Spinal cord (tissue), 10 donors: ENCODE measurements around the gene RFTN2. TPM values are rescaled to one million over a fixed set of nuclear protein-coding genes. Genes with fewer than 3 reads are reported as not detected.

Source experiments
- DNase-seq, 6 donors: peaks; one replicate each; pipeline versions ENCODE4 v3.0.0 to v3.0.0-alpha.2; 2013 to 2015; ENCODE audit warnings: low spot score in 6 of 6, low read depth in 4 of 6
- H3K27ac ChIP-seq: one replicate; pipeline ENCODE4 v1.5.1; 2013; ENCODE audit warnings: low read depth, low read length, control low read depth
- H3K27me3 ChIP-seq: one replicate; pipeline ENCODE4 v1.6.1; 2013; ENCODE audit warnings: low read length; ENCODE audit not compliant: control insufficient read depth, insufficient read depth
- H3K36me3 ChIP-seq: one replicate; pipeline ENCODE4 v1.6.1; 2013; ENCODE audit warnings: low read length; ENCODE audit not compliant: control insufficient read depth, insufficient read depth
- H3K4me1 ChIP-seq: one replicate; pipeline ENCODE4 v1.6.1; 2013; ENCODE audit warnings: low read length; ENCODE audit not compliant: control insufficient read depth, insufficient read depth
- H3K4me3 ChIP-seq: one replicate; pipeline ENCODE4 v1.5.1; 2013; ENCODE audit warnings: low read depth, low read length, control low read depth
- H3K9me3 ChIP-seq: one replicate; pipeline ENCODE4 v1.6.1; 2013; ENCODE audit warnings: low read length; ENCODE audit not compliant: control insufficient read depth, insufficient read depth
- WGBS: methylation state at CpG from one replicate; pipeline ENCODE4 v1.1.5; 2013; ENCODE audit warnings: missing lambda C conversion rate; ENCODE audit not compliant: insufficient coverage; 5-methylcytosine and 5-hydroxymethylcytosine counted together
- polyA plus RNA-seq, 2 donors: library from polyadenylated mRNA; unstranded; fragments of 120-200 nt; gene quantifications; one replicate each; pipeline ENCODE4 v1.2.1, GENCODE V29; 2013; ENCODE audit not compliant: insufficient read length in 2 of 2
- total RNA-seq, 2 donors: library from RNA; depleted of rRNA in 1 of 2; stranded (reverse); fragments of 120-200 nt in 1 of 2; fragments of >200 nt in 1 of 2; gene quantifications; one replicate each; pipeline versions ENCODE4 v1.2.3 to v1.2.4, GENCODE V29; 2013 to 2014
- donor health status: healthy.

RFTN2 gene
- total and polyA plus RNA-seq, 4 donors, result 72.2 to 81.9 (median 78.9) TPM

DNA sequence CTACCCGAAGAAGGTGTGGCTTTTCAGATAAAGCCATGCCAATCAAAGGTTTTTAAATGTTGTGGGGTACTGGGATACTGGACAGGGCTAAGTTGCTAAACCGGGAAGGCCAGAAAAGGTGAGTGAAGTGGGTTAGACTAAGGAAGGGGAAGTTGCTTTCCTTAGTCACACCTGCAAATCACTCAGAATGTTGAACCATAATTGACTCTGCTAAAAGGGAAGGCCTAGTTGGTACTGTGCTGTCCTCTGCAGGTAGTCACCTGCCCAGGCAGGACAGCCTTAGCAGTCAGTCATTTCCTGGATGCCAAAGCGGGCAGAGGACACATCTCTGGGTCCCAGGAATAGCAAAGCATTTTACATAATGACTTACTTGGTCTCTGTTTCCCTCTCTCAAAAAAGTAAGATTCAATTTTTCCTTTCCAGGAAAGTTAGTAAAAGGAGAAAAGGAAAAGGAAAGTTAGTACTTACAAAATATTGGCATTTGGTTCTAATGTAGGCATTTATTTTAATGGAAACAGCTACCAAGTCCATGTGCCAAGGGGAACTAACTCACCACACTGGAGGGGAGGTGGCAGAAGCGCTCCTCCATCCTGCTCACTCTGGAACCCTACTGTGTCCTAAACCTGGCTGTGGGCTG is 60.3 kb downstream of the RFTN2 start:
- Histone ChIP-seq H3K4me3 (no peak overlapping the region), H3K36me3 (peaks cover 8% of the 10 kb centered on the region), H3K27ac (no peak overlapping the region), H3K4me1 (no peaks in the 10 kb centered on the region), H3K27me3 (no peaks in the 10 kb centered on the region), H3K9me3 (no peaks in the 10 kb centered on the region)
- 69% methylated on average over 2 of the region's 4 CpGs for whole genome bisulfite sequencing
- DNase-seq, result no peak

DNA sequence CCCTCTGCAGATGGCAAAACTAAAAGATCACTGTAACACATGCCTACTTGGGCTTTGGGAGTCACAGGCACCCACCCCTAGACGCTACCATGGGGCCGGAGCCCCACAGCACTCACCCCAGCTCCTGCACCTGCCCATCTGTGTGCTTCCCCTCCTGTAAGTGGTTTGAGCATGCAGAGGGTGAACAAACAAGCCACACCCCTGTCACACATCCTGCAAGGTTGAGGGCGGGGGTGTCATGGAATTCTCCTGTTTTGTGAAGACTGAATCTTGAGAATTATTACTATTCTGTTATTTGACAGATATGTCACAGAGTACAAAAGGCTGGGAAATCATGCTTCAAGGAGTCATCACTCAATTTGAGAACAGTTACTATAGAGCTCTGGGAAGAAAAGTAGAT is 60.9 kb downstream of the RFTN2 start:
- H3K27ac ChIP-seq, result no peak overlapping the region

DNA sequence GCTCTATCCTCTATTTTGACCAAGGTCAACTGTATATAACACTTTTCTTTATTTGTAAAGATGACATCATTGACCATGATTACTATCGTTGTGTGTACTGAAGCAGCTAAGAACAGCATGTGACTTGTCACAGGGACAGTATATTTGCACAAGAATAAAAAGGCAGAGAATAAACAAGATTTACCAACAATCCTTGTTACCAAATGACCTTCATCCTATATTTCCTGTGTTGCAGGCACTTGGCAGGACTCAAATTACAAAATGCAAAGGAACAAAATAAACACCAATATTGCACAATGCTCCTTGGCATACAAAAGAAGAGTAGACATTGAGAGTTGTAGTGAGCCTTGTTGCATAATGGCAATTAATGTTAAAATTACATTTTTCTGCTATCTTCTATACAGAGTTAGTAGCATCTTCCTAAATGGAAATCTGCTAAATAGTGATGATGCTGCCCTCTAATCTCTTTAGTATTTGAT is 61.8 kb downstream of the RFTN2 start:
- no peaks in the 10 kb centered on the region for H3K9me3 ChIP-seq
- H3K27me3 ChIP-seq, result no peaks in the 10 kb centered on the region
- H3K4me1 ChIP-seq, result no peaks in the 10 kb centered on the region
- no peak overlapping the region for H3K4me3 ChIP-seq
- DNase-seq, result no peak
- peaks cover 8% of the 10 kb centered on the region for H3K36me3 ChIP-seq
- H3K27ac ChIP-seq, result no peak overlapping the region
- WGBS, result no CpG with 5 or more reads among the region's 1 CpG

More for the DNA sequence above, 60.9 kb downstream of the RFTN2 start:
- no peak overlapping the region for H3K4me3 ChIP-seq
- H3K36me3 ChIP-seq, result peaks cover 8% of the 10 kb centered on the region
- DNase-seq, result no peak
- no peaks in the 10 kb centered on the region for H3K4me1 ChIP-seq
- H3K27me3 ChIP-seq, result no peaks in the 10 kb centered on the region
- 83% methylated on average over 1 of the region's 3 CpGs for WGBS
- no peaks in the 10 kb centered on the region for H3K9me3 ChIP-seq

DNA sequence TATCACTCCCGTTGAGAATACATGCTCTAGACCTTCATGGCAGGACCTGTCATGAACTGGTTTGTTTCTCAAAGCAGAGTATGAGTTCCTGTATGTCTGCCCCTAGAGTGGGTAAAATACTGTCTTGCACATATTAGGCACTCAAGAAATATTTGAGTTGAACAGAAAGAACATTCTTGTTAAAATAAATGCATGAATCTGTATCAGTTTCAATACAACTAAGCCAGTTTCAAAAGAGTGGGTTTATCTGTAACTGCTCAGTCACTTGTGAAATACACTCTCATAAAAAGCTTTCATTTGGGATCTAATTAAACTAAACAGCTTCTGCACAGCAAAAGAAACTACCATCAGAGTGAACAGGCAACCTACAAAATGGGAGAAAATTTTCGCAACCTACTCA is 69.2 kb downstream of the RFTN2 start:
- H3K4me1 ChIP-seq, result no peaks in the 10 kb centered on the region
- H3K36me3 ChIP-seq, result peaks cover 2% of the 10 kb centered on the region
- H3K27ac ChIP-seq, result no peak overlapping the region
- H3K4me3 ChIP-seq, result no peak overlapping the region
- DNase-seq, result peak in 1 of 6 donors; percentile 17
- H3K9me3 ChIP-seq, result no peaks in the 10 kb centered on the region
- no CpG with 5 or more reads among the region's 2 CpGs for WGBS
- no peaks in the 10 kb centered on the region for H3K27me3 ChIP-seq

DNA sequence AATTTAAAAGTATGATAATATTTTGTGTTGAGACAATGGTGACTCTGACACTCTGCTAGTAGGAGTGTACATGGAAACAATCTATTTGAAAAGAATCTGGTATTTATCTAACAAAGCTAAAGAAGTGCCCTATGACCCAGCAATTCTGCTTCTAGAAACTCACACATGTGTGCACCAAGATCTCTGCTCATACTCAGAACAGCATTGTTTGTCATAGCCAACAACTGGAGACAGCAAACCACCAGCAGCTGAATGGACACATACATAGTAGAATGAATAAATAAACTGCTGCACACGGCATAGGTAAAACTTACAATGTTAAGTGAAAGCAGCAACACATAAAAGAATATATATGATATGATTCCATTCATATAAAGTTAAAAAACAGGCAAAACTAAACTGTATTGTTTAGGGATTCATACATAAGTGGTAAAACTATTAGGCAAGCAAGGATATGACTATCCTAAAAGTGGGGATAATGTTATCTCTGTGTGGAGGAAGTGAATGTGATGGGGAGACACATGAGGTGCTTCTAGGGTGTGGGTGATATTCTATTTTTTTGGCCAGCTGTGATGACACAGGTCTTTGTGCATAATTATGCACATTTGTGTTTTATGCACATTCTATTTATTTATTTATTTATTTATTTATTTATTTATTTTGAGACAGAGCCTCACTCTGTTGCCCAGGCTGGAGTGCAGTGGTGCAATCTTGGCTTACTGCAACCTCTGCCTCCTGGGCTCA is 71.1 kb downstream of the RFTN2 start:
- no CpG with 5 or more reads among the region's 1 CpG for WGBS
- Histone ChIP-seq H3K4me3 (no peak overlapping the region), H3K9me3 (no peaks in the 10 kb centered on the region), H3K27ac (no peak overlapping the region), H3K4me1 (no peaks in the 10 kb centered on the region), H3K36me3 (peaks cover 4% of the 10 kb centered on the region), H3K27me3 (no peaks in the 10 kb centered on the region)
- no peak for DNase-seq

DNA sequence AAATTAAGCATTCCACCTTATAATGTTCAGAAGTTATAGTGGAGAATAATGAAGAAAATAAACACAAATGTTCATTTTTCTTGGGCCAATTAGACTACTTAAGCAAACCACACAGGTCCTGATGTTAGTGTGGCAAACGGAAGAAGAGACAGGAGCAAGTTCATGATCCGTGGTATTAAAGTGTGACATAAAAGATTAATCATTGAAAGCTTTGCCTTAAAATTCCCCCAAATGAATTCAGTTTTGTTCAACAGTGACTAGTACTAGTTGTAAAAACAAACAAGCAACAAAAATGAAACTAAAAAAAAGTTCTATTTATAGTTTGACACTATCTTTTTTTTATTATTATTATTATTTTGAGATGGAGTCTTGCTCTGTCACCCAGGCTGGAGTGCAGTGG is 73.7 kb downstream of the RFTN2 start:
- H3K27ac ChIP-seq, result no peak overlapping the region
- H3K36me3 ChIP-seq, result peaks cover 4% of the 10 kb centered on the region
- H3K9me3 ChIP-seq, result no peaks in the 10 kb centered on the region
- no CpG with 5 or more reads among the region's 2 CpGs for WGBS
- H3K27me3 ChIP-seq, result no peaks in the 10 kb centered on the region
- no peak for DNase-seq
- no peak overlapping the region for H3K4me3 ChIP-seq
- peaks cover 7% of the 10 kb centered on the region for H3K4me1 ChIP-seq

DNA sequence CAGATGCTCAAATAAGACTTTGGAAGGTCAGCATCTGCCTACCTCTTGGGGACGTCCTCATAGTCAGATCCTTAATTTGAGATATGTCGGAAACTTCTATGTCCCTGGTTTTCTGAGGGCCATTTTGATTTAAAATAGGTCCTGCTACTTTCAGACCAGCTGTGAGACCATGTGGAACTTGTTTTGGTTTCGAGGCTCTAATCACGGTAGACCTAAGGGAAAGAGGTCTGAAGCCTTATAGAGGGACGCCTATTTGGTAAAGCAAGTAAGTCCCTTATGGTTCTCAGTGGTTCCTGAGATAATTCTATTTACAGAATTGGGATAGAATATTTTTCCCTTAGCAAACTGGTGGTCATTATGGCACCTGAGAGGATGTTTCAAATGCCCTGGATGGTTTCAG is 75.1 kb downstream of the RFTN2 start:
- Histone ChIP-seq H3K4me1 (peaks cover 7% of the 10 kb centered on the region), H3K27me3 (no peaks in the 10 kb centered on the region), H3K4me3 (no peak overlapping the region), H3K27ac (no peak overlapping the region), H3K9me3 (no peaks in the 10 kb centered on the region), H3K36me3 (peaks cover 4% of the 10 kb centered on the region)
- WGBS, result 100% methylated on average over 2 of the region's 5 CpGs
- DNase-seq, result no peak

DNA sequence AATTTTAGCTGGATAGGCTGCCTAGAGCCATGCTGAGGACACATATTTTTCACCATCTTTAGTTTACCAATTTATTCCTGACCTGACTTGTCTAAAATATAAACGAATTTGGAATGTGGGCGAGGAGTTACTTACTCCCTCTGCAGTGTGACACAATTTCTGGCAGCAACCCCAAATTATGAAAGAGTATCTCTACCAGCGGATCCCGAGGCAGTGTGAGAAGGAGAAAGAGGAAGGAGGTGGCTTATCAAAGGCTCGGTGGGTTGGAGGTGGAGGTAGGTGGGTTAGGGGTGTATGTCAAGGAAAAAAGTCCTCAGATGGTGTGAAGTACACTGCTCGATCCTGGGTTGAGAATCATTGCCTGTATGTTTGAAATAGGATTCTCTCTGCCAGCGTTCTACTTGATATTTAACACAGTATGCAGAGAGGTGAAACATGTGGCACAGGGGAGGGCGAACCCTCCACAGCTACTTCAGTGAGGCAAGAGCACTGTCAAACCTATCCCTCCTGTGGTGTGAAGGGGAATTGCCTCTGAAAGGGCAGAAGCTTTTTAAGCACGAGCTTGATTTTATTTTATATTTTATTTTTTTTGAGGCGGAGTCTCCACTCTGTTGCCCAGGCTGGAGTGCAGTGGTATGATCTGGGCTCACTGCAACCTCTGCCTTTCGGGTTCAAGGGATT is 76.0 kb downstream of the RFTN2 start:
- Histone ChIP-seq H3K27ac (peak overlapping the region; percentile 8), H3K36me3 (peaks cover 7% of the 10 kb centered on the region), H3K4me3 (no peak overlapping the region), H3K27me3 (no peaks in the 10 kb centered on the region), H3K4me1 (peaks cover 7% of the 10 kb centered on the region), H3K9me3 (no peaks in the 10 kb centered on the region)
- 100% methylated on average over 3 of the region's 11 CpGs for WGBS
- no peak for DNase-seq

DNA sequence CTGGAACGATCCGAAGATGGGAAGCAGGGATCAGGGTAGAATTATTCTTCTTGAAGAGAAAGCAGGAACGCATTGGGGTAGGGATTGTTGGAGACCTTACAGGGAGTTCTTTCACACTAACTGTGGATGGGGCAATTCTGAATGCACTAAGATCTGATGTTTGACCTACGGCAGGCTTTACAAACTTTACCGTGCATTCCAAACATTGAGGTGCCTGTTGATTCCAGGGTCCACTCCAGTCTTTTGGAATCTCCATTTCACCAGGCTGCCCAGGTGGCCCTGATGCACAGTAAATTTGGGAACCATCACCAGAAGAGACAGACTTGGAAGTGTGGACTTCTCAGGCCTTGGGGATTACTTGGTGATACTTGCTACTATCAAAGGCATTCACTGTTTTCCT is 76.9 kb downstream of the RFTN2 start:
- Histone ChIP-seq H3K9me3 (no peaks in the 10 kb centered on the region), H3K36me3 (peaks cover 12% of the 10 kb centered on the region), H3K4me1 (peaks cover 7% of the 10 kb centered on the region), H3K4me3 (no peak overlapping the region), H3K27ac (peak overlapping the region; percentile 89), H3K27me3 (no peaks in the 10 kb centered on the region)
- 96% methylated on average over 5 of the region's 5 CpGs for WGBS
- DNase-seq, result no peak
